Ovary (tissue), 9 donors: Measurements from ENCODE around the gene PPP1R2. TPM values are rescaled to one million over a fixed set of nuclear protein-coding genes. Genes with fewer than 3 reads are reported as not detected.
A peak's percentile ranks its signal among the peaks of the same experiment; 100 is the strongest.

Source experiments
- DNase-seq, 5 donors: peaks; one replicate each; pipeline ENCODE4 v3.0.0-alpha.2; 2019 to 2020
- H3K27ac ChIP-seq, 2 donors: fragments of 200-600 bp; one replicate each; pipeline versions ENCODE4 v1.5.1 to v1.8.0; 2019 to 2022
- H3K27me3 ChIP-seq: fragments of 200-600 bp; one replicate; pipeline ENCODE4 v1.8.0; 2022
- H3K36me3 ChIP-seq: fragments of 200-600 bp; sonication (generic); one replicate; pipeline ENCODE4 v1.5.1; 2019
- H3K4me1 ChIP-seq: one replicate; pipeline ENCODE4 v1.8.1; 2013; ENCODE audit warnings: mild to moderate bottlenecking, moderate library complexity; ENCODE audit not compliant: insufficient read depth
- H3K4me3 ChIP-seq: fragments of 200-600 bp; sonication (generic); one replicate; pipeline ENCODE4 v1.5.1; 2017
- H3K9me3 ChIP-seq, 2 donors: fragments of 200-600 bp in 1 of 2; sonication (generic) in 1 of 2; one replicate each; pipeline versions ENCODE4 v1.5.1 to v1.8.1; 2013 to 2019; ENCODE audit warnings: mild to moderate bottlenecking in 1 of 2, moderate library complexity in 1 of 2
- CTCF ChIP-seq, 3 donors: fragments of 450-650 bp in 2 of 3; fragments of 200-600 bp in 1 of 3; IDR thresholded peaks; one replicate each; pipeline versions ENCODE4 v1.5.1 to v1.8.0; 2016 to 2022; ENCODE audit warnings: antibody characterized with exemption in 3 of 3, mild to moderate bottlenecking in 1 of 3
- EP300 ChIP-seq: sonication (generic); formaldehyde crosslinking; IDR thresholded peaks from one replicate; pipeline ENCODE4 v1.6.1; 2017; ENCODE audit warnings: antibody characterized with exemption
- POLR2A ChIP-seq: fragments of 450-650 bp; IDR thresholded peaks from one replicate; pipeline ENCODE4 v1.6.1; 2017; ENCODE audit warnings: antibody characterized with exemption, mild to moderate bottlenecking, moderate library complexity
- WGBS, 3 donors: extraction: QIAGEN DNeasy Blood & Tissue Kit in 1 of 3; methylation state at CpG; one replicate each; pipeline versions ENCODE4 v1.1.5 to v1.1.7; 2013 to 2017; 5-methylcytosine and 5-hydroxymethylcytosine counted together
- intact Hi-C, 4 donors: fragments of 100-400 bp; cut with DNase I; formaldehyde crosslinking; loops; one replicate each; pipeline versions ENCODE4 v1.11.0 to v1.15.1; 2022 to 2023
- polyA plus RNA-seq, 2 donors: library from polyadenylated mRNA; stranded (reverse); fragments of 200-250 nt in 1 of 2; fragments of 350-450 nt in 1 of 2; fragmentation: Illumina TruSeq in 1 of 2; extraction: RNeasy Lipid Tissue Mini Kit (QIAGEN cat#74804) in 1 of 2; gene quantifications; one replicate each; pipeline ENCODE4 v1.2.3, GENCODE V29; 2013 to 2014
- total RNA-seq, 7 donors: library from RNA; depleted of rRNA in 2 of 7; stranded (reverse); fragments of >200 nt in 2 of 7; fragmentation: NEBNext Ultra II Directional in 3 of 7; extraction: Animal tissue kit (Norgen Biotek cat#: 25700) in 3 of 7; gene quantifications; one replicate each; pipeline versions ENCODE4 v1.1.0 to v1.2.4, GENCODE V29; 2016 to 2023
- donor health status: DM: no; HTN: no; CAD: no; lungs with moderate emphysema.
- donor health status: DM: no; HTN: no; CAD: no.
- donor health status: Bipolar disorder and iron deficiency.
- donor health status: DM: yes; HTN: yes; CAD: no.
- donor health status: DM: no; HTN: no; CAD: no.
- donor health status: DM: yes; HTN: yes; CAD: no.

The PPP1R2 gene
- total and polyA plus RNA-seq, 9 donors: 22.5 to 50.2 (median 40.6) TPM

GRCh38 chr3:195551381-195551978, 8.4 kb upstream of the PPP1R2 start:
- intact Hi-C loops: no loop called here
- no peak for TF ChIP-seq POLR2A
- no peak for TF ChIP-seq CTCF (IDR thresholded peaks at IDR 0.05)
- no peak for TF ChIP-seq EP300
- H3K27ac ChIP-seq: no peak overlapping the region
- peaks cover 2% of the 10 kb centered on the region for H3K4me1 ChIP-seq
- H3K9me3 ChIP-seq: no peaks in the 10 kb centered on the region
- WGBS, 3 donors: 51 to 59% (median 55%) methylated on average over 7 of the region's 7 CpGs
- H3K27me3 ChIP-seq: no peaks in the 10 kb centered on the region
- H3K4me3 ChIP-seq: no peak overlapping the region
- DNase-seq: peak in 3 of 5 donors; percentile 39 to 71 (median 40)
- H3K36me3 ChIP-seq: no peaks in the 10 kb centered on the region

GRCh38 chr3:195550723-195551122, 7.6 kb upstream of the PPP1R2 start:
- Histone ChIP-seq H3K4me1 (peaks cover 5% of the 10 kb centered on the region), H3K27ac (no peak overlapping the region)
- intact Hi-C loops: no loop called here

GRCh38 chr3:195549931-195550519, 6.9 kb upstream of the PPP1R2 start:
- H3K9me3 ChIP-seq: no peaks in the 10 kb centered on the region
- no peak for DNase-seq
- no peak overlapping the region for H3K27ac ChIP-seq
- TF ChIP-seq EP300: no peak
- no peak for TF ChIP-seq POLR2A
- no peak for TF ChIP-seq CTCF (IDR thresholded peaks at IDR 0.05)
- no peak overlapping the region for H3K4me3 ChIP-seq
- WGBS, 3 donors: 39 to 44% (median 40%) methylated on average over 9 of the region's 9 CpGs
- no peaks in the 10 kb centered on the region for H3K27me3 ChIP-seq
- H3K36me3 ChIP-seq: no peaks in the 10 kb centered on the region
- H3K4me1 ChIP-seq: peaks cover 5% of the 10 kb centered on the region
- intact Hi-C loops: no loop called here

More at GRCh38 chr3:195550723-195551122, 7.6 kb upstream of the PPP1R2 start:
- 15 to 20% (median 17%) methylated on average over 4 of the region's 4 CpGs for WGBS, 3 donors
- Histone ChIP-seq H3K9me3 (no peaks in the 10 kb centered on the region), H3K27me3 (no peaks in the 10 kb centered on the region), H3K4me3 (no peak overlapping the region), H3K36me3 (no peaks in the 10 kb centered on the region)
- DNase-seq: no peak
- no peak for TF ChIP-seq CTCF (IDR thresholded peaks at IDR 0.05)
- TF ChIP-seq EP300: no peak
- TF ChIP-seq POLR2A: no peak

- H3K9me3 ChIP-seq: no peaks in the 10 kb centered on the region
- no peak for DNase-seq
- no peak overlapping the region for H3K27ac ChIP-seq
- TF ChIP-seq POLR2A (no peak), CTCF (IDR thresholded peaks at IDR 0.05) (no peak), EP300 (no peak)
- H3K4me1 ChIP-seq: peaks cover 5% of the 10 kb centered on the region
- H3K27me3 ChIP-seq: no peaks in the 10 kb centered on the region
- intact Hi-C loops: no loop called here
- WGBS, 3 donors: 63 to 74% (median 71%) methylated on average over 2 of the region's 2 CpGs
- H3K36me3 ChIP-seq: no peaks in the 10 kb centered on the region
- H3K4me3 ChIP-seq: no peak overlapping the region
Observed at GRCh38 chr3:195548987-195549386, 5.9 kb upstream of the PPP1R2 start.
